Neuronal stem cell (in vitro differentiated cells): ENCODE data around the gene SUN5.
"Not testable (repeated sequence)": the region's sequence is repeated elsewhere in the genome, so short reads cannot be mapped to it uniquely, and the experiment has no call there.

ENCODE experiments used
- DNase-seq: peaks from one replicate; pipeline ENCODE4 v3.0.0-alpha.2; 2013; ENCODE audit warnings: low spot score
- H2AFZ ChIP-seq: one replicate; pipeline ENCODE4 v1.6.1; 2013; ENCODE audit warnings: mild to moderate bottlenecking, low read length, inconsistent platforms
- H2AK5ac ChIP-seq: 2 replicates; pipeline ENCODE4 v1.6.1; 2013; ENCODE audit warnings: low read depth, mild to moderate bottlenecking, inconsistent platforms, low read length, moderate library complexity, mixed read lengths
- H2BK120ac ChIP-seq: 2 replicates; pipeline ENCODE4 v1.6.1; 2013; ENCODE audit warnings: low read depth, mild to moderate bottlenecking, inconsistent platforms, low read length, moderate library complexity, mixed read lengths
- H2BK12ac ChIP-seq: one replicate; pipeline ENCODE4 v1.6.1; 2013; ENCODE audit warnings: low read length, inconsistent platforms
- H2BK15ac ChIP-seq: 2 replicates; pipeline ENCODE4 v1.6.1; 2013; ENCODE audit warnings: mild to moderate bottlenecking, low read length, inconsistent platforms, mixed read lengths
- H2BK5ac ChIP-seq: one replicate; pipeline ENCODE4 v1.6.1; 2013; ENCODE audit warnings: inconsistent platforms, mild to moderate bottlenecking, low read length, moderate library complexity
- H3K14ac ChIP-seq: one replicate; pipeline ENCODE4 v1.6.1; 2013; ENCODE audit warnings: low read length, inconsistent platforms
- H3K18ac ChIP-seq: 2 replicates; pipeline ENCODE4 v1.6.1; 2013; ENCODE audit warnings: low read length, inconsistent platforms
- H3K23ac ChIP-seq: 2 replicates; pipeline ENCODE4 v1.6.1; 2013; ENCODE audit warnings: low read depth, mild to moderate bottlenecking, mixed read lengths, low read length, inconsistent platforms; ENCODE audit not compliant: poor library complexity
- H3K27ac ChIP-seq: replicated peaks from 3 replicates; pipeline ENCODE4 v1.5.1; 2013; ENCODE audit warnings: low read length, inconsistent platforms
- H3K27me3 ChIP-seq, 3 experiments: 2 replicates each; pipeline ENCODE4 v1.6.1; 2013; ENCODE audit warnings: low read length in 3 of 3, mild to moderate bottlenecking in 2 of 3, inconsistent platforms in 1 of 3, low read depth in 1 of 3, mixed read lengths in 1 of 3, moderate library complexity in 1 of 3; ENCODE audit not compliant: control insufficient read depth in 3 of 3, insufficient read depth in 3 of 3
- H3K36me3 ChIP-seq, 2 donors: replicated peaks in 1 of 2; 2 replicates each; pipeline ENCODE4 v1.6.1; 2013; ENCODE audit warnings: low read length in 2 of 2; ENCODE audit not compliant: control insufficient read depth in 2 of 2, insufficient read depth in 2 of 2
- H3K4ac ChIP-seq: 2 replicates; pipeline ENCODE4 v1.6.1; 2013; ENCODE audit warnings: inconsistent platforms, mild to moderate bottlenecking, low read length, moderate library complexity
- H3K4me1 ChIP-seq, 2 donors: 1 replicate in 1 of 2; 2 replicates in 1 of 2; pipeline ENCODE4 v1.6.1; 2013; ENCODE audit warnings: low read length in 2 of 2, low read depth in 1 of 2; ENCODE audit not compliant: control insufficient read depth in 2 of 2, insufficient read depth in 1 of 2
- H3K4me2 ChIP-seq: one replicate; pipeline ENCODE4 v1.6.1; 2013; ENCODE audit warnings: mild to moderate bottlenecking, low read length, inconsistent platforms; ENCODE audit not compliant: insufficient read depth, poor library complexity, severe bottlenecking
- H3K4me3 ChIP-seq, 2 donors: 2 replicates each; pipeline ENCODE4 v1.5.1; 2013; ENCODE audit warnings: low read length in 2 of 2, mild to moderate bottlenecking in 2 of 2, inconsistent platforms in 1 of 2, moderate library complexity in 1 of 2
- H3K79me1 ChIP-seq: one replicate; pipeline ENCODE4 v1.6.1; 2013; ENCODE audit warnings: low read depth, mild to moderate bottlenecking, inconsistent platforms, low read length, moderate library complexity
- H3K9ac ChIP-seq: one replicate; pipeline ENCODE4 v1.6.1; 2013; ENCODE audit warnings: mild to moderate bottlenecking, low read depth, low read length, inconsistent platforms; ENCODE audit not compliant: poor library complexity
- H3K9me3 ChIP-seq, 2 donors: replicated peaks in 1 of 2; 2 replicates each; pipeline versions ENCODE3 to v1.6.1; 2013; ENCODE audit warnings: low read length in 2 of 2, mild to moderate bottlenecking in 2 of 2, inconsistent platforms in 1 of 2, low read depth in 1 of 2, mixed read lengths in 1 of 2, moderate library complexity in 1 of 2; ENCODE audit not compliant: control insufficient read depth in 2 of 2, insufficient read depth in 1 of 2
- H4K8ac ChIP-seq: one replicate; pipeline ENCODE4 v1.6.1; 2013; ENCODE audit warnings: low read depth, mild to moderate bottlenecking, inconsistent platforms, low read length, moderate library complexity
- H4K91ac ChIP-seq: one replicate; pipeline ENCODE4 v1.6.1; 2013; ENCODE audit warnings: low read length, low read depth, mild to moderate bottlenecking, inconsistent platforms; ENCODE audit not compliant: poor library complexity
- WGBS, 2 donors: extraction: QIAGEN DNeasy Blood & Tissue Kit; methylation state at CpG; one replicate each; pipeline ENCODE4 v1.1.7; 2013; ENCODE audit warnings: missing lambda C conversion rate in 2 of 2, mixed read lengths in 1 of 2; ENCODE audit not compliant: insufficient read length in 2 of 2, insufficient replicate concordance in 1 of 2; ENCODE audit errors: extremely low coverage in 2 of 2; 5-methylcytosine and 5-hydroxymethylcytosine counted together

Gene SUN5

DNA sequence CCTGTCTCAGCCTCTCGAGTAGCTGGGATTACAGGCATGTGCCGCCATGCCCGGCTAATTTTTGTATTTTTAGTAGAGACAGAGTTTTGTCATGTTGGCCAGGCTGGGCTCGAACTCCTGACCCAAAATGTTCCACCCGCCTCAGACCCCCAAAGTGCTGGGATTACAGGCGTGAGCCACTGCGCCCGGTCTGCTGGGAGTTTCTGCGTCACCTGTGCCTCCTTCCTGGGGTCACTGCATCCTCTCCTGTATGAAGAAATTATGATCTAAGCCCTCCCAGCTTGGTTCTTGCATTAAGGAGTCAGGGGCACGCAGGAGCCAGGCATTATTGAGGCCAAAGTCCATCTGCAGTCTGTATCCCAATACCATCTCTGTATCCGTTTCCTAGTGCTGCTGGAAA is 41.6 kb downstream of the SUN5 start:
- not testable (repeated sequence) for H3K9ac ChIP-seq, H3K27me3 ChIP-seq, H4K8ac ChIP-seq, H3K4me3 ChIP-seq, H2BK12ac ChIP-seq, H3K23ac ChIP-seq, H3K79me1 ChIP-seq, DNase-seq, H3K9me3 ChIP-seq, H3K4ac ChIP-seq, H3K27ac ChIP-seq, H2BK15ac ChIP-seq, H3K4me1 ChIP-seq, H2AK5ac ChIP-seq, H2AFZ ChIP-seq, H3K36me3 ChIP-seq, H4K91ac ChIP-seq, H3K4me2 ChIP-seq, H3K18ac ChIP-seq, H2BK5ac ChIP-seq, H3K14ac ChIP-seq, H2BK120ac ChIP-seq
- no CpG with 5 or more reads among the region's 11 CpGs for WGBS, 2 donors

DNA sequence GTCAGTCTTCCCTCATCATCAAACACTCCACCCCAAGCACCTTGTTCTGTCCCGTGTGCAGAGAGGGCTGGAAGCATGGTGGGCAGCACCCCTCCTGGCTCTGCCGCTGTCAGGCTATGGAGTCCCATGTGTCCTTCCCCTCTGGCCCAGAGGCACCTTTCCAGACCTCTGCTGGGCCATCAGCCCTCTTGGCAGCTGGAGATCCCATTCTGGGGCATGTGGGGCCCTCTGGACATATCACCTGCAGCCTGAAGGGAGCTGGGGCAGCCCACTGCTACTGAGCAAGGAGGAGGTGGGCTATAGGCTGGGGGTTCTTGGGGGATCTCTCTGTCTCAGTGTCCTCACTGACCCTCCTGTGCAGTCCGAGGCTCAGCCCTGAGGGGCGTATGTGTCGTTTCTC is 42.2 kb downstream of the SUN5 start:
- Histone ChIP-seq H2BK120ac (peak overlapping the region; percentile 4), H3K4me1 (no peaks in the 10 kb centered on the region), H2AK5ac (peak overlapping the region; percentile 14), H3K23ac (no peak overlapping the region), H3K4me2 (no peak overlapping the region), H2AFZ (no peak overlapping the region), H3K27me3 (peaks cover 0 to 6% (median 0%) of the 10 kb centered on the region in 3 experiments), H4K91ac (no peak overlapping the region), H3K14ac (no peak overlapping the region), H3K4me3 (no peak overlapping the region), H3K36me3 (no peaks in the 10 kb centered on the region), H2BK5ac (no peak overlapping the region), H2BK12ac (no peak overlapping the region), H3K18ac (no peak overlapping the region), H3K27ac (no peak overlapping the region), H3K4ac (no peak overlapping the region), H3K9ac (no peak overlapping the region), H4K8ac (no peak overlapping the region), H3K79me1 (no peaks in the 10 kb centered on the region), H2BK15ac (peak overlapping the region; percentile 41), H3K9me3 (peaks cover 0 to 7% of the 10 kb centered on the region in 2 donors)
- no CpG with 5 or more reads among the region's 5 CpGs for WGBS, 2 donors
- DNase-seq: no peak

DNA sequence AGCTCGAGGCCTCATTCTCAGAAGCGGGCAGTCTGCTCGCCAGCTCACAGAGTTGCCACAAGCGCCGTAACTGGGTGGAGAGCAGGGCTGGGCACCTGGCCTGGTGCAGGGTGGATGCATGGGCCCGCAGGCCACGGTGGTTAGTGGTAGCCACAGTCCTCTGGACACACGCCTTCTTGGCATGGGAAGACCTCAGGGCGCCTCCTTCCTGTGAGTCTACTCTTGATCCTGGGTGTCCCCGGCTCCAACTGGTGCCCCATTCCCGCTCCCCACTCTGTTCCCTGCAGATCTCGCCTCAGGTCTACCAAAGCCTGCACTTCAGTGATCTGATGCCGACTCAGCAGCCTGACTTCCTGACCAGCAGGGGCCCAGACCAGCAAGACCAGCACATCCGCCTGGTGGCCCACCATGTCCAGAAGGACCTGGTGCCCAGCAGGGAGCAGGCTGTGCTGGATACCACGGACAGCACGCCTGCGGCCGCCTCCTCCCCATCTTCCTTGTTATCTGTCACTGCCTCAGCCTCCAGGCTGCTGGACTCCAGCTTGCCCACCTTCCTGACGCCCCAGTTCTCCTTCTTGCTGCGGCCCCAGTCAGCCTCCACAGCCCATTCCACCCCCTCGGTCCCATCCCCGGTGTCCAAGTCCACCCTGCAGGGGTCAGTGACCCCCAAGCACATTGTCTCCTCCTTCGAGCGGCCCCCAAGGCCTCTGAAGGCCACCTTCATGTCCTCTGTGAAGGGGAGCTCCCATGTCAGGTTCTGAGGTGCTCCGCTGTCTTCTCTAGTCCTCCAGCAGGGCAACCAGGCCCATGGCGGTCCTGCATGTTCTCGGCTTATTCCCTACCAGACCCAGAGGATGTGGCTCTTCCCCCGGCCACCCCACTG is 43.1 kb downstream of the SUN5 start:
- Histone ChIP-seq H3K14ac (no peak overlapping the region), H3K4me1 (no peaks in the 10 kb centered on the region), H2AK5ac (peak overlapping the region; percentile 68), H3K23ac (peak overlapping the region; percentile 69), H3K27ac (no peak overlapping the region), H4K8ac (no peak overlapping the region), H3K4me3 (no peak overlapping the region), H3K9ac (peak overlapping the region; percentile 13), H3K36me3 (no peaks in the 10 kb centered on the region), H3K79me1 (no peaks in the 10 kb centered on the region), H3K18ac (peak overlapping the region; percentile 56), H3K4me2 (no peak overlapping the region), H2BK12ac (no peak overlapping the region), H3K4ac (no peak overlapping the region), H2BK15ac (peak overlapping the region; percentile 51), H2AFZ (no peak overlapping the region), H4K91ac (peak overlapping the region; percentile 54), H3K9me3 (peaks cover 0 to 7% of the 10 kb centered on the region in 2 donors), H2BK5ac (no peak overlapping the region), H3K27me3 (peaks cover 0 to 6% (median 0%) of the 10 kb centered on the region in 3 experiments), H2BK120ac (peak overlapping the region; percentile 19)
- no peak for DNase-seq
- no CpG with 5 or more reads among the region's 28 CpGs for WGBS, 2 donors

DNA sequence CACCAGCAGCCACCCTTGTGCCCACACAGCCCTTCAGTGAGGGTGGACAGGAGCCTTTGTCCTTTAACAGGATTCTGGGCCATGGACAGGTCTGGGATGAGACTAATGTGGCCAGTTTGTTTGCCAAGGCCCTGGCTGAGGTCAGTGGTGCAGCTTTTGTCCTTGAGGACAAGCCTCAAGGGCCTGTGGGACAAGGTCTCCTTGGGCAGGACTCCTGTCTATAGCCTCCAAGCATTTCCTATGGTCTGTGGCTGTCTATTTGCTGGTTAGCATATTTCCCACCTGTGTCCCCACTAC is 44.1 kb downstream of the SUN5 start:
- Histone ChIP-seq H3K27me3 (no peaks in the 10 kb centered on the region), H2BK120ac (no peak overlapping the region), H3K18ac (no peak overlapping the region), H3K4ac (no peak overlapping the region), H2AK5ac (peak overlapping the region; percentile 57), H3K23ac (no peak overlapping the region), H2BK12ac (no peak overlapping the region), H3K9ac (no peak overlapping the region), H3K4me2 (no peak overlapping the region), H3K27ac (no peak overlapping the region), H3K79me1 (no peaks in the 10 kb centered on the region), H3K4me1 (no peaks in the 10 kb centered on the region), H3K9me3 (peaks cover 0 to 7% of the 10 kb centered on the region in 2 donors), H4K91ac (no peak overlapping the region), H2AFZ (no peak overlapping the region), H3K14ac (no peak overlapping the region), H3K36me3 (no peaks in the 10 kb centered on the region), H3K4me3 (no peak overlapping the region), H2BK15ac (no peak overlapping the region), H4K8ac (no peak overlapping the region), H2BK5ac (no peak overlapping the region)
- no peak for DNase-seq
